GM18858 (cell line): ENCODE data around the gene MZT1.
"Not testable (repeated sequence)": the region's sequence is repeated elsewhere in the genome, so short reads cannot be mapped to it uniquely, and the experiment has no call there.

ENCODE experiments used
- ATAC-seq: cut with Tn5 transposase; IDR thresholded peaks from one replicate; pipeline ENCODE4 v1.9.1; 2021; ENCODE audit not compliant: unreplicated experiment

Gene MZT1

GRCh38 chr13:72727417-72728289 lies at the start of gene MZT1, which contains the start of gene BORA:
Gene MZT1, minus strand, starts transcription at chr13:72727629. Its CDS starts 27 bp downstream, at chr13:72727602.
Gene BORA, plus strand, starts transcription at chr13:72727923. Its CDS starts 1,018 bp downstream, at chr13:72728941.
- peak; percentile 94 for ATAC-seq

- no peak for ATAC-seq
Measured at GRCh38 chr13:72774019-72774418, 46.6 kb upstream of the MZT1 start.

GRCh38 chr13:72763411-72763810 lies 36.0 kb upstream of the MZT1 start:
- ATAC-seq, result no peak

- ATAC-seq, result no peak
Measured at GRCh38 chr13:72760189-72760588, 32.8 kb upstream of the MZT1 start.

GRCh38 chr13:72757792-72758535 lies 30.5 kb upstream of the MZT1 start:
- ATAC-seq, result no peak

GRCh38 chr13:72754111-72754510 lies 26.7 kb upstream of the MZT1 start:
- ATAC-seq, result no peak

GRCh38 chr13:72751220-72751619 lies 23.8 kb upstream of the MZT1 start:
- no peak for ATAC-seq

- ATAC-seq, result peak; percentile 63
Measured at GRCh38 chr13:72745260-72745659, 17.8 kb upstream of the MZT1 start.

- no peak for ATAC-seq
Measured at GRCh38 chr13:72740015-72740414, 12.6 kb upstream of the MZT1 start.

- no peak for ATAC-seq
Measured at GRCh38 chr13:72737033-72737432, 9.6 kb upstream of the MZT1 start.

GRCh38 chr13:72728290-72728605 lies 819 bp upstream of the MZT1 start:
- no peak for ATAC-seq

- ATAC-seq, result peak; percentile 8
Measured at GRCh38 chr13:72726726-72727416, 558 bp downstream of the MZT1 start.

- not testable (repeated sequence) for ATAC-seq
Measured at GRCh38 chr13:72726185-72726584, 1.2 kb downstream of the MZT1 start.

- no peak for ATAC-seq
Measured at GRCh38 chr13:72716776-72717175, 10.7 kb downstream of the MZT1 start.

- ATAC-seq, result no peak
Measured at GRCh38 chr13:72700509-72700908, 26.9 kb downstream of the MZT1 start.

- no peak for ATAC-seq
Measured at GRCh38 chr13:72698164-72698563, 29.3 kb downstream of the MZT1 start.

GRCh38 chr13:72696579-72696978 lies 30.9 kb downstream of the MZT1 start:
- no peak for ATAC-seq

GRCh38 chr13:72694314-72694713 lies 33.1 kb downstream of the MZT1 start:
- no peak for ATAC-seq

GRCh38 chr13:72693832-72694231 lies 33.6 kb downstream of the MZT1 start:
- no peak for ATAC-seq

GRCh38 chr13:72692884-72693514 lies 34.4 kb downstream of the MZT1 start:
- no peak for ATAC-seq

- ATAC-seq, result no peak
Measured at GRCh38 chr13:72689181-72689696, 38.2 kb downstream of the MZT1 start.
